HL-60/S4 treated with phorbol 12-myristate 13-acetate at 8.2 ng/mL for 4 days and 3 days (cell line): ENCODE data around the gene TSPY2.
"Not testable (repeated sequence)": the region's sequence is repeated elsewhere in the genome, so short reads cannot be mapped to it uniquely, and the experiment has no call there.

Source experiments
- in situ Hi-C: fragments of 300-500 bp; cut with MboI; formaldehyde crosslinking; loops from 2 replicates; pipeline ENCODE4 v1.15.0; 2022; ENCODE audit warnings: low sequenced_read_pairs

TSPY2 gene

DNA sequence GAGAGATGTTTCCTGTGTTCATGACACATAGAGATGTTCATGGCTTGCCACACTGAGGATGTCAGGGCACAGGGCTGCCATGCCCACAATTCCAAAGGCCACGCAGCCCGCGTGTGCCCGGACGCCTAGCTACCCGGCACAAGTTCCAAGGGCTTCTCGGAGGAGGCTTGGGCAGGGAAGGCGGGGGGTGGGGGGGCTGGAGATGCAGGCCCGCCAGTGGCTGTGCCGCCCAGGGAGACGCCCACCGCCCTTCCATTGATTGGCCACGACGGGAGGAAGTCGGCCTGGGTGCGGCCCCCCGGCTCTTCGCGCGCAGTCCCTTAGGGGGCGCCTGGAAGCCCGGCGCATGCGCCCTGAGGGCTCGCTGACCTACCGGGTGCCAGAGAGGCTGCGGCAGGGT lies at the start of gene TSPY2:
TSPY2 (plus strand) TSS at position 301 of the 400 bp plus-strand sequence; CDS start at position 347, 46 bp downstream.
- in situ Hi-C loops = not testable (repeated sequence)

- in situ Hi-C loops = not testable (repeated sequence)
Observed at GRCh38 chrY:6209565-6209964, 36.5 kb upstream of the TSPY2 start.

DNA sequence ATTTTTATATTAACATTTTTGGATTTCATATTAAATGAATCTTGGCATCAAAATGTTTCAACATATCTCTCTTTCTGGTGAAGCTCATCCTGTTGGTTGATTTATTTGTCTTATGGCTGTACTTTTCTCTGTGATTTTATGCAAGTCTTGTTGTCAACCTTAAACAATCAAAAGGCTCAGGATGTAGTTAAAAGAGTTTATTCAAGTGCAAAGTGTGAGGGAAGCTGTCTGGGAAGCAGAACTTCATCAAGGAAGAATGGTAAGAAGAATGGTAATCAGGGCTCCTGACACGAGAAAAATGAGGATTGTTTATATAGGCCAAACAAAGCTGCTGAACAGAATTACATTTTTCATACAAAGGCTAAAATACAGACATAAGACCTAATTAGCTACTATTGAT lies 29.0 kb upstream of the TSPY2 start:
- in situ Hi-C loops = not testable (repeated sequence)

- in situ Hi-C loops = not testable (repeated sequence)
Observed at GRCh38 chrY:6269839-6270238, 23.8 kb downstream of the TSPY2 start.
